ENCODE data around the gene CNOT6L. TPM values are rescaled to one million over a fixed set of nuclear protein-coding genes. Genes with fewer than 3 reads are reported as not detected.

Gene CNOT6L
- total RNA-seq, 1 donor from 2014 or later: 49.4 TPM

DNA sequence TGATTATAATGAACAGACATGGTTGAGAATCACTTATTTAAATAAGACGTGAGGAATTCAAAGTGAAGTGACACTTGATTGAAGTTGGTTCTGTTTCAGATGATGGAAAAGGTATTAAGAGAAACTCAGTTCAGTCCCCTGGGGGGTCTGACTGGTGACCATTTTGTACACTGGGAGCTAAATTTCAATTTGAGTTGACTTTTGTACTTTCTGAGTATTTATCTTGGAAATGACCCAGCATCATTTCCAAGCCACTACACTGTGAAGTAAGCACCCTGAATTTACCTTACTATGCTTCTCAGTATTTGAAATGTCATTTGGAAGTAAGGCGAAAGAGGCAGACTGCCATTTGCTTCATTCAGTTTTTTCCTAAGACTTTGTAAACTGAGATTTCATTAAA, 73.4 kb downstream of the CNOT6L start:
- Mint-ChIP-seq H3K27me3 (ENCODE audit: low read depth) (no peaks in the 10 kb centered on the region), H3K36me3 (peaks cover 20% of the 10 kb centered on the region), H3K27ac (no peak overlapping the region), H3K4me1 (peaks cover 6% of the 10 kb centered on the region), H3K9me3 (peaks cover 3% of the 10 kb centered on the region), H3K4me3 (no peak overlapping the region)
- TF ChIP-seq, protein P1, sequence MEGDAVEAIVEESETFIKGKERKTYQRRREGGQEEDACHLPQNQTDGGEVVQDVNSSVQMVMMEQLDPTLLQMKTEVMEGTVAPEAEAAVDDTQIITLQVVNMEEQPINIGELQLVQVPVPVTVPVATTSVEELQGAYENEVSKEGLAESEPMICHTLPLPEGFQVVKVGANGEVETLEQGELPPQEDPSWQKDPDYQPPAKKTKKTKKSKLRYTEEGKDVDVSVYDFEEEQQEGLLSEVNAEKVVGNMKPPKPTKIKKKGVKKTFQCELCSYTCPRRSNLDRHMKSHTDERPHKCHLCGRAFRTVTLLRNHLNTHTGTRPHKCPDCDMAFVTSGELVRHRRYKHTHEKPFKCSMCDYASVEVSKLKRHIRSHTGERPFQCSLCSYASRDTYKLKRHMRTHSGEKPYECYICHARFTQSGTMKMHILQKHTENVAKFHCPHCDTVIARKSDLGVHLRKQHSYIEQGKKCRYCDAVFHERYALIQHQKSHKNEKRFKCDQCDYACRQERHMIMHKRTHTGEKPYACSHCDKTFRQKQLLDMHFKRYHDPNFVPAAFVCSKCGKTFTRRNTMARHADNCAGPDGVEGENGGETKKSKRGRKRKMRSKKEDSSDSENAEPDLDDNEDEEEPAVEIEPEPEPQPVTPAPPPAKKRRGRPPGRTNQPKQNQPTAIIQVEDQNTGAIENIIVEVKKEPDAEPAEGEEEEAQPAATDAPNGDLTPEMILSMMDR (IDR thresholded peaks at IDR 0.05; ENCODE audit: unreplicated experiment): no peak
- no peak for DNase-seq (ENCODE audit: low spot score in 2 of 2, unreplicated experiment in 2 of 2)

DNA sequence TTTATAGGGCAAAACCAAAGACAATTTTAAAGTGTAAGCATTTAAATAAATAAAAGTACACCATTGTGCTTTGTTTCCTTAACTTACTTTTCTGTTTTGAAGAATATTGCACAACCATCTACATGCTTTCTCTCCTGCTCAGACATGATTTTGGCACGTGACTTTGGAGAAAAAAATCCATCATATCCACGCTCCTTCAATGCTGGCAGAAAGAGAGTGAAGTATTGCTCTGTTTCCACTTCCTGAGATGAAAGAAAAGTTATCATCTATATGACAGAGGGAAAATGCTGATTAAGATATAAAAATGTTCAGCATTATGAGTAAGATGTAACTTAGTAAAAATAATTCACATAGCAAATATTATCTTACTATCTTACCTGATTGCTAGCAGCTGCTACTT, 77.1 kb downstream of the CNOT6L start:
- H3K9me3 Mint-ChIP-seq: no peaks in the 10 kb centered on the region
- TF ChIP-seq, protein P1 (IDR thresholded peaks at IDR 0.05; ENCODE audit: unreplicated experiment): no peak
- H3K4me1 Mint-ChIP-seq: peaks cover 6% of the 10 kb centered on the region
- H3K36me3 Mint-ChIP-seq: peaks cover 17% of the 10 kb centered on the region
- no peaks in the 10 kb centered on the region for H3K27me3 Mint-ChIP-seq (ENCODE audit: low read depth)
- no peak overlapping the region for H3K27ac Mint-ChIP-seq
- no peak overlapping the region for H3K4me3 Mint-ChIP-seq
- DNase-seq (ENCODE audit: low spot score in 2 of 2, unreplicated experiment in 2 of 2): no peak

DNA sequence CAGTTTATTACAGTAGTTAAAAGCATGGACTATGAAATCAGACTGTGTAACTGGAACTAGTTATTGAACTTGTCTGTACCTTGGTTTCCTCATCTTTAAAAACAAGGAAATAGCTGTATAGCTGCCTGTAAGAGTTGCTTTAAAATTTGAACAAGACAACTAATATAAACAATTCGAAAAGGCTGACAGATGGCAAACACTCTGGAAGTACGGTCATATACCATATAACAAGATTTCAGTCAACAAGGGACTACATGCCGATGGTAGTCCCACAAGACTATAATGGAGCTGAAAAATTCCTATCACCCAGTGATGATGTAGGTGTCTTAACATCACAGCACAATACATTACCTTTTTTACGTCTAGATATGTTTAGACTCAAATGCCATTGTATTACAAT, 78.7 kb downstream of the CNOT6L start:
- no peaks in the 10 kb centered on the region for H3K27me3 Mint-ChIP-seq (ENCODE audit: low read depth)
- no peaks in the 10 kb centered on the region for H3K9me3 Mint-ChIP-seq
- peaks cover 4% of the 10 kb centered on the region for H3K4me1 Mint-ChIP-seq
- H3K4me3 Mint-ChIP-seq: no peak overlapping the region
- DNase-seq (ENCODE audit: low spot score in 2 of 2, unreplicated experiment in 2 of 2): no peak
- no peak overlapping the region for H3K27ac Mint-ChIP-seq
- H3K36me3 Mint-ChIP-seq: peaks cover 17% of the 10 kb centered on the region
- TF ChIP-seq, protein P1 (IDR thresholded peaks at IDR 0.05; ENCODE audit: unreplicated experiment): no peak

DNA sequence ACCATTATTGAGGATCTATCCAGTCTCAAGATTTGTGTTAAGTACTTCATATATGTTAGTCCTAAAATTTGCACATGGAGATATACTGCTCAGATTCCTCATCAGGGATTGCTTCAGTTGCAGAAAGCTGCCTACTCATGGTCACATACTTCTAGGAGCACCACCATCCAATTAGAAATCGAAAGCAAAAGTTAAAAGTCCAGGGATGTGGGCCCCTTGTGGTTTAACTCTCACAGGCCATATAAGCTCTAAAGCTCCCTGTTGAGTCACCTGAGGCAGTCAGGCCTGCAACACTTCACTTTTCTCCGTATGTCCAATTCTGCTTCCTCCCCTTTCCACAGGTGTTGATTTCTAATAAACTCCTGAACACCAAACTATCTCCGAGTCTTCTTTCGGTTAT, 84.2 kb downstream of the CNOT6L start:
- Mint-ChIP-seq H3K27me3 (ENCODE audit: low read depth) (no peaks in the 10 kb centered on the region), H3K9me3 (no peaks in the 10 kb centered on the region), H3K4me3 (no peak overlapping the region), H3K4me1 (no peaks in the 10 kb centered on the region), H3K27ac (no peak overlapping the region), H3K36me3 (peaks cover 13% of the 10 kb centered on the region)
- TF ChIP-seq, protein P1 (IDR thresholded peaks at IDR 0.05; ENCODE audit: unreplicated experiment): no peak
- DNase-seq (ENCODE audit: low spot score in 2 of 2, unreplicated experiment in 2 of 2): no peak

DNA sequence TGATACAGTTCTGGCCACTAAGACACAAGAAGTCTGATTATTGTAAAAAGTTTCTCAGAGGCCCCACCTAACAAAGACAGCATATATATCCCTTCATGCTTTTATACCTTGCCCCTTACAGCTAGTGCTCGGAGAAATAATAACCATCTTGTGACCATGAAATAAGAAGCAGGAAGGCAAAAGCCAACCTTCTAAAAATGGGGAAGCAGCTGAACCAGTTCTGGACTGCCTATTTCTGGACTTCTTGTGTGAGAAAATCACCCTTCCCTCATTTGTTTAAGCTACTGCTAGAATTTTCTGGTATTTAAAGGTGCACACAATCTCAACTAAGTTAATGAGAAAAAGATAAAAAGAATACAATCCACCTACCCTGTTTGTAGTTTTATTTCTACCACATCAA, 87.5 kb downstream of the CNOT6L start:
- no peak for DNase-seq (ENCODE audit: low spot score in 2 of 2, unreplicated experiment in 2 of 2)
- peaks cover 14% of the 10 kb centered on the region for H3K36me3 Mint-ChIP-seq
- H3K9me3 Mint-ChIP-seq: no peaks in the 10 kb centered on the region
- TF ChIP-seq, protein P1 (IDR thresholded peaks at IDR 0.05; ENCODE audit: unreplicated experiment): no peak
- no peak overlapping the region for H3K4me3 Mint-ChIP-seq
- no peaks in the 10 kb centered on the region for H3K4me1 Mint-ChIP-seq
- no peaks in the 10 kb centered on the region for H3K27me3 Mint-ChIP-seq (ENCODE audit: low read depth)
- H3K27ac Mint-ChIP-seq: no peak overlapping the region

DNA sequence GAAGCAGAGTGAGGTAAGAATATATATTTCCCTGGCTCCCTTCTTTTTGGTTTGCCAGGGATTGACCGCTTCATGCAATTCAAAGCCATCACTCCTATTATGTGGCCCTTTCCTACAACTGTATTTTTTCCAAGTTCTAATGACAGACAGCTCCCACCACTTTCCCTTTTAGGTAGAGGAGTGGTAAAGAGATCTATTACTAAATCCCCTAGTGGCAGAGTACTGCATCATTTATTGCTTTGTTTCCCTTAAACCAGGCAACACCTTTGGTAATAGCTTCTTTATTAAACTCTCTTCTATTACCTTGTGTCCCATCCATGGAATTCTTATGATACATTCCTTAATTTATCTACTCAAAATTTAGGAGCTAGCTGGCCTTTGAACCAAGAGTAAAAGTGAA, 90.7 kb downstream of the CNOT6L start:
- peaks cover 24% of the 10 kb centered on the region for H3K36me3 Mint-ChIP-seq
- no peak for DNase-seq (ENCODE audit: low spot score in 2 of 2, unreplicated experiment in 2 of 2)
- no peaks in the 10 kb centered on the region for H3K4me1 Mint-ChIP-seq
- H3K4me3 Mint-ChIP-seq: no peak overlapping the region
- TF ChIP-seq, protein P1 (IDR thresholded peaks at IDR 0.05; ENCODE audit: unreplicated experiment): no peak
- no peak overlapping the region for H3K27ac Mint-ChIP-seq
- no peaks in the 10 kb centered on the region for H3K27me3 Mint-ChIP-seq (ENCODE audit: low read depth)
- no peaks in the 10 kb centered on the region for H3K9me3 Mint-ChIP-seq
